Esophagus squamous epithelium (tissue), 4 donors: ENCODE measurements around the gene MYO9B.

ENCODE experiments used
- POLR2A ChIP-seq, 4 donors: fragments of 450-650 bp; IDR thresholded peaks; one replicate each; pipeline ENCODE4 v1.6.1; 2017; ENCODE audit warnings: antibody characterized with exemption in 4 of 4, mild to moderate bottlenecking in 4 of 4, moderate library complexity in 3 of 4
- TF ChIP-seq, protein P1 (sequence below), 6 experiments: fragments of 450-650 bp in 4 of 6; fragments of 200-600 bp in 2 of 6; sonication (generic) in 2 of 6; IDR thresholded peaks; one replicate each; pipeline ENCODE4 v1.5.1; 2016 to 2019; ENCODE audit warnings: antibody characterized with exemption in 6 of 6, mild to moderate bottlenecking in 4 of 6, moderate library complexity in 4 of 6

DNA sequence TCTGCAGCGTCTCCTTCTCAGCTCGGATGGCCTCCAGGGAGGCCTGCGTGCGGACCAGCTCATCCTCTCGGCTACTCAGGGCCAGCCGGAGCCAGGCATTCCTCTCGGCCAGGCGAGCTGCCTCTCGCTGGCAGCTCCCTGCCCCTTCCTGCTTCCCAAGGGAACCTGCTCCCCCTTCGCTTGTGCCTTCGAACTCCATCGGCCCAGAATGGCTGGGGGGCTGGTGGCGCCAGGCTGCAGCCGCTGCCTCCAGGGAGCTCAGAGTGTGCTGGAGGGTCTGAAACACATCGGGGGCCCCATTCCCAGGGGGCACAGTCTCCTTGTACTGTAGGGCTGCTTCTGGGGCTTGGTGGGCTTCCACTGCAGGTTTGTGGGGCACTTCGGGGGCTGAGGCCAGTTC lies 187.0 kb downstream of the MYO9B start:
- TF ChIP-seq, protein P1, sequence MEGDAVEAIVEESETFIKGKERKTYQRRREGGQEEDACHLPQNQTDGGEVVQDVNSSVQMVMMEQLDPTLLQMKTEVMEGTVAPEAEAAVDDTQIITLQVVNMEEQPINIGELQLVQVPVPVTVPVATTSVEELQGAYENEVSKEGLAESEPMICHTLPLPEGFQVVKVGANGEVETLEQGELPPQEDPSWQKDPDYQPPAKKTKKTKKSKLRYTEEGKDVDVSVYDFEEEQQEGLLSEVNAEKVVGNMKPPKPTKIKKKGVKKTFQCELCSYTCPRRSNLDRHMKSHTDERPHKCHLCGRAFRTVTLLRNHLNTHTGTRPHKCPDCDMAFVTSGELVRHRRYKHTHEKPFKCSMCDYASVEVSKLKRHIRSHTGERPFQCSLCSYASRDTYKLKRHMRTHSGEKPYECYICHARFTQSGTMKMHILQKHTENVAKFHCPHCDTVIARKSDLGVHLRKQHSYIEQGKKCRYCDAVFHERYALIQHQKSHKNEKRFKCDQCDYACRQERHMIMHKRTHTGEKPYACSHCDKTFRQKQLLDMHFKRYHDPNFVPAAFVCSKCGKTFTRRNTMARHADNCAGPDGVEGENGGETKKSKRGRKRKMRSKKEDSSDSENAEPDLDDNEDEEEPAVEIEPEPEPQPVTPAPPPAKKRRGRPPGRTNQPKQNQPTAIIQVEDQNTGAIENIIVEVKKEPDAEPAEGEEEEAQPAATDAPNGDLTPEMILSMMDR (IDR thresholded peaks at IDR 0.05) = no peak
- no peak for TF ChIP-seq POLR2A (IDR thresholded peaks at IDR 0.05)
